GM10266 (cell line): ENCODE results near the gene EXOC6B.

Experiments used
- DNase-seq: peaks from one replicate; pipeline ENCODE4 v3.0.0; 2012; ENCODE audit errors: extremely low spot score
- TF ChIP-seq, protein P1 (sequence below): IDR thresholded peaks from 2 replicates; pipeline ENCODE4 v1.5.1; 2012; ENCODE audit warnings: mild to moderate bottlenecking, low read depth; ENCODE audit not compliant: control insufficient read depth, insufficient read depth; ENCODE audit errors: missing control alignments

EXOC6B gene

DNA sequence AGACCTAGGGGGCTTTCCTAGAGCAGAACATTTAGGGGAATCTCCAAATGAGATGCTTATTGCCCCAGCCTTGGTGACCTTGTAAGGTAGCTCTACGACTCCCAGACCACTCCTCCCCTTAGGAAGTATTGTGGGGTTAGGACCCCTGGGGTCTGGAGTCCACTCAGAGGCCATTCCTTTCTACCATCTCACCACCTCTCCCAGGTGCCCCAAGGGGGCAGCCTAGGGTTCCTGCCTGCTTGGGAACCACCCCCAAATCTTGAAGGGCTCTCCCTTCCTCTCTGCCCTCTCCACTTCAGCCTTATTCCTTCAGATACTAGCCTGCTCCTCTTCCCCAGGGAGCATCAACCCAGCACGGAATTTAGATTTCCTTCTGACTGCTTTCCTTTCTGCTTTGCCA is 17.5 kb upstream of the EXOC6B start:
- TF ChIP-seq, protein P1, sequence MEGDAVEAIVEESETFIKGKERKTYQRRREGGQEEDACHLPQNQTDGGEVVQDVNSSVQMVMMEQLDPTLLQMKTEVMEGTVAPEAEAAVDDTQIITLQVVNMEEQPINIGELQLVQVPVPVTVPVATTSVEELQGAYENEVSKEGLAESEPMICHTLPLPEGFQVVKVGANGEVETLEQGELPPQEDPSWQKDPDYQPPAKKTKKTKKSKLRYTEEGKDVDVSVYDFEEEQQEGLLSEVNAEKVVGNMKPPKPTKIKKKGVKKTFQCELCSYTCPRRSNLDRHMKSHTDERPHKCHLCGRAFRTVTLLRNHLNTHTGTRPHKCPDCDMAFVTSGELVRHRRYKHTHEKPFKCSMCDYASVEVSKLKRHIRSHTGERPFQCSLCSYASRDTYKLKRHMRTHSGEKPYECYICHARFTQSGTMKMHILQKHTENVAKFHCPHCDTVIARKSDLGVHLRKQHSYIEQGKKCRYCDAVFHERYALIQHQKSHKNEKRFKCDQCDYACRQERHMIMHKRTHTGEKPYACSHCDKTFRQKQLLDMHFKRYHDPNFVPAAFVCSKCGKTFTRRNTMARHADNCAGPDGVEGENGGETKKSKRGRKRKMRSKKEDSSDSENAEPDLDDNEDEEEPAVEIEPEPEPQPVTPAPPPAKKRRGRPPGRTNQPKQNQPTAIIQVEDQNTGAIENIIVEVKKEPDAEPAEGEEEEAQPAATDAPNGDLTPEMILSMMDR: no peak
- DNase-seq: no peak

DNA sequence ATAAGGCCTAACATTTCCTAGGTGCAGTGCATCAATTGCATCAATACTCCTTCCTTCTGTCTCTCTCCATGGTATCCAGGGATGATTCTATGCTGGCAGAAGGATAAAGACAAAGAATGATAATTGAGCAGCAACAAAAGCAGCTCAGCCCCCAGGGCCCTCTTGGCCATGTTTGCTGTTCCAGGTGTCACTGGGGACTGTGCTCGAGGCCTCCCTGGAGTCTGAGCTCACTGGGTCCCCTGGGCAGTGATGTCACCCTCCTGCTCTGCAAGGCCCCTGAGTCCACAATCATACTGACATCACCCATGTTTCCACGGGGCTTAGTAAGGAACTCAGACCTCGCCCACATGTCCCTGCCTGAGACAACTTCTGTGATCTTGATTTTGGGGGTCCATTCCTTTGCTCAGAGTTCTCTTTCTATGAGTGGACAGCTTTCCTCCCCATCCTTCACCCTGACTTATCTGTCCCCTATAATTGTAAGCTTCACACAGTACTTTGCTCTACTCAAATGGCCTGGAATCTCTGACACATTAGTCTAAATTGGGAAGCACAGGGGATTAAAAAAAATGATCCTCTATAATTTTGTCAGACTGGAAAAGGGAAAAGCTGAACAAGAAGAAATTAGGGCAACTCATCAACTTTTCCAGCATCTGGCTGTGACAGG is 15.8 kb upstream of the EXOC6B start:
- TF ChIP-seq, protein P1: no peak

DNA sequence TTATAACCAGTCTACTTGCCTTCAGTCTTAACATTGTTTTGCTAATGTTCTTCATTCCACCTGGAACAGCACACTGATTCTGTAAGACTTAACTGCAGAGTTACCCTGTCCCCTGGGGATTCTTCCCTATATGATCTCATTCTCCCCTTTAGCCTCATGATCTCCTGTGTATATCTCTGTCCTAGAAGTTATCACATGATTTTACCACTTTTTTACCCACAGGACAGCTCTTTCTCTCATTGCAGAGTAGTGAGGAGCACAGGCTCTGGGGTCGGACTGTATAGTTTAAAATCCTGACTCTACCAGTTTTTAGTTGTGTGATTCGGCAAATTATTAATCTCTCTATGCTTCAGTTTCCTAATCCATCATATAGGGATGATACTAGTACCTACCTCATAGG is 14.2 kb upstream of the EXOC6B start:
- no peak for DNase-seq
- TF ChIP-seq, protein P1: no peak

More for the DNA sequence above, 15.8 kb upstream of the EXOC6B start:
- DNase-seq: no peak

DNA sequence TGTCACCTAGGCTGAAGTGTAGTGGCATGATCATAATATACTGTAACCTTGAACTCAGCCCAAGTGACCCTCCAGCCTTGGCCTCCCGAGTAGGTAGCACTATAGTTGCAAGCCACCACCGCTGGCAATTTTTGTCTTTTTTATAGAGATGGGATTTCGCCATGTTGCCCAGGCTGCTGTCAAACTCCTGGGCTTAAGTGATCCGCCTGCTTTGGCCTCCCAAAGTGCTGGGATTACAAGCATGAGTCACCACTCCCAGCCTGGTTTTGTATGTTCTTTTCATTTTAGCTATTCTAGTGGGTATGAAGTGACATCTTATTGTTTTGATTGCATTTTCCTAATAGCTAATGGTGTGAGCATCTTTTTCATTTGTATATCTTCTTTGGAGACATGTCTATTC is 11.3 kb upstream of the EXOC6B start:
- no peak for DNase-seq
- TF ChIP-seq, protein P1: no peak

DNA sequence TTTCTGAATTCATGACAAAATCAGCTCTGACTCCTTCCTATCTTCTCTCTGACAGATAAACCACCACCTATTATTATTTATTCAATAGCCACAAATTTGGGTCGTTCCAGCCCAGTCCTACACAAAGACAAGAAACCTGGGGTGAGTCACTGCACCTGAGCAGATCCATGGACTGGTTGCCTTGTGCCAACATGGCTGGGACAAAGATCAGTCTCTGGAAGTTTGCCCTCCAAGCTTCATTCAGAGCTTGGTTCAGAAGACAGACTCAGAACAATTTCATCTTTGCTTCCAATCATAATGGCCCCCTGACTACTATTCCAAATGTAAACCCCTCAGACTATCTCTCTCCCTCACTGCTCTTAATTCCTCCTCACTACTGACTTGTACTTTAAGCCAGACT is 9.6 kb upstream of the EXOC6B start:
- no peak for DNase-seq
- TF ChIP-seq, protein P1: no peak

DNA sequence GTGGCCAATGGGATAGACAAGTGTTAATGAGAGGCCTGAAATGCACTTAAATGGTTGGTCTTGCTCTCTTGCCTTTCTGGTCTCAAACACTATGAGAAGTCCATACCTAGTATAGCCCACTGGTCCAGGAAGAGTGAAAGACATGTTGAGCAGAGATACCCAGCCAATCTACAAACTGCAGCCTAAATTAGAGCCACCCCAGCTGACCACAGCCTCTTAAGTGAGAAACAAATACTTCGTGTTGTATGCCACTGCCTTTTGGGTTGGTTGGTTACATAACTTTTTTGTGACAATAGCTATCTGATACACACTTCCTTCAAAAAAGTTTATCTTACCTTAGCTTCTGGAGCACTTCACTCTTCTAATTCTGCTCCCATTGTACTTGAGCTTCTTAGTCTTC is 8.8 kb upstream of the EXOC6B start:
- DNase-seq: no peak
- TF ChIP-seq, protein P1: no peak

DNA sequence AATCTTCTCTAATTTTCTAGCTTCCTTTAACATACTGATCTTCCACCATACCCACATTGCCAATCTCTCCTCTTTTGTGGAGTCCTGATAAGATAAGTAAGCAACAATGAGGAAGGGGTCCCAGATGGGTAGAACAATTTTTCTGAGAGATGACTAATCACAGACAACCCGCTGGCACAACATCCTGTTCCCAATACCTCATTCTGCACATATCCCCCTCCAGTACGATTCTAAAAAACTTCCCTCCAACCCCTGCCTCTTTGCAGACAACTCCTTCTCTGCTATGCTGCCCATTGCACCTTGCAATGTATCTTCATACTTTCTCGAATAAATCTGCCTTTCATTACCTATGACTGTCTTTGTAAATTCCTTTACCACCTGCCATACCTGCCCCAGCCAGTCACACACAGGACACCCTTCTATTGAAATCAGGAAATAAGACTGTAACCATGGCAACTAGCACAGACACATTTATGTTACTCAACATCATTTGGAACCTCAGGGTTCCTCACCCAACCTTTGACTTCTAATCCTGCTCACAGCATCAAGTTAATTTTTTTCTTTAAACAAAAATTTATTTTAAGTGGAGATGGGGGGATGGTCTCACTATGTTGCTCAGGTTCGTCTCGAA is 7.4 kb upstream of the EXOC6B start:
- DNase-seq: no peak
- TF ChIP-seq, protein P1: no peak
